ENCODE data around the gene ALDOC.

Gene ALDOC

DNA sequence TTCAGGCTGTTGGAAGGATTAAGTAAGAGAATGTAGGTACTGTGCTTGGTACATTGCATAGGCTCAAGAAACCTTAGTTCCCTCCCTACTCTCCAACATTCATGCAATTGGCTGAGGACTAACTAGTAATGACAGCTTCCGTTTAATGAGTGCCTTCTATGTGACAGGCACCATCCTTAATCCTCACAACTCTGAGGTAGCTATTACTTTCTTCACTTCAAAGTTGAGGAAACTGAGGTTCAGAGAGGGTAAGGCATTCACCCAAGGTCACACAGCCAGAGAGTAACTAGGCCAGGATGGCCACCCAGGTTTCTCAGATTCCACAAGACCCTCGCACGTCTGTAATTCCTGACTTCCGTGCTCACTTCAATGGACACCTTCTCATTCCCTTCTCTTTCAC lies 46.4 kb downstream of the ALDOC start:
- DNase-seq = no peak

DNA sequence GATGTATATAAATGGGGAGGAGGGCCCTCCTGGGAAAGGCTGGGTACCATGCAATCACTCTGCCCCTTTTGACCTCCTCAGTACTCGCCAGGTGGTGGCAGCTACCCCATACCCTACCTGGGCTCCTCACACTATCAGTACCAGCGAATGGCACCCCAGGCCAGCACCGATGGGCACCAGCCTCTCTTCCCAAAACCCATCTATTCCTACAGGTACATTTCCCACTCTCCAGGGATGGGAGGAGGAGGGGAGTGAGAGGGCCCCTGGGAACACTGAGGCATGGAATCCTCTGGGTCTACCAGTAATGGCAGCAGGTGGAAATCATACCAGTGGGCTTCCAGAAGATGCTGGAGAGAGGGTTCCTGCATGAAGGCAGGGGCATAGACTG lies 47.7 kb downstream of the ALDOC start:
- DNase-seq = no peak

DNA sequence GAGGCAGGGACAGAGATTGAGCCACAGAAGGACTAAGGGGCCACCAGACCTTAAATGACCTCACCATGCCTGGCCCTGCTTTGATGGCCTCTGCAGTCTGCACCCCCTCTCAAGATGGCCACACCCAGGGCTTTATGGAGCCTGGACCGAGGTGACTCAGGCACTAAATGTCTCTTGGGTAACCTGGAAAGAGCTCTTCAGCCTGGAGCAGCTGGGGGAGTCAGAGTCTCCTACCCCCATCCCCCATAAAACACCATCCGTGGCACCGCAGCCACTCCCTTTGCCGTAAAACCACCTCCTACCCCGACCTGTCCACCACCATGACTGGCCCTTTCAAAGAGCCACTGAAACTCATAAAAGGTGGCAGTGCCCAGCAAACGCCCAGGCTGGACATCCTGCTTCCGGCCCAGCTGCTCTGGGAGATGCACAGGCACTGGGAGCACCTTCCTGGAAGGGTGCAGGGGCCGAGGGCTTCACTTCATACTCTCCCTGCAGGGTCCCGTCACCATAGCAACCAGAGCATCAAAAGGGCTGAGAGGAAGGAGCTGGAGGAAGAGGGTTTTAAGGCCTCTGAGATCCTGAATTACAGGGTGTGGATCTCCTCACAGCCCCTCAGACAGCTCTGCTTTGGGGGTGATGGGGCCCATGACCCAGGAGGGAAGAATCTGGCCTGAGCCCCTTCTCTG lies 48.2 kb downstream of the ALDOC start:
- no peak for DNase-seq

DNA sequence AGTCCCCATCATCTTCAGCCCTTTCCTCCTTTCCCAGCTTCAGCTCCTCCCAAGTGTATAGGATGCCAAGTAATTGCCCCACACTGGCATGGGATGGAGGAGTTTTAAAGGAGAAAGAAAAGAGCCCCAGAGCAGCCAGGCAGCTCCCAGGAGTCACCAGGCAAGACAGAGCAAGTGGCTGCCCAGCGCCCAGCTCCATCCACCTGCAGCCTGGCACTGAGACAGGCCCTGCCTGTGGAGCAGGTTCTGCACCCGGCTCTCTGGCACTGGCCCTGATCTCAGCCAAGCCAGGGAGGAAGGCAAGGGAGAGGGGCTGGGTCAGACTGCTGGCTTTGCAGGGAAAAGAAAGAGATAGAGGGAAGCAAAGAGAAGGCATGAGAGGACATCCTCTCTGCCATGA lies 48.8 kb downstream of the ALDOC start:
- no peak for DNase-seq

GRCh38 chr17:28527181-28527681 lies 49.5 kb downstream of the ALDOC start:
- no peak for DNase-seq

- DNase-seq = no peak
Observed at GRCh38 chr17:28526381-28526780, 50.3 kb downstream of the ALDOC start.

DNA sequence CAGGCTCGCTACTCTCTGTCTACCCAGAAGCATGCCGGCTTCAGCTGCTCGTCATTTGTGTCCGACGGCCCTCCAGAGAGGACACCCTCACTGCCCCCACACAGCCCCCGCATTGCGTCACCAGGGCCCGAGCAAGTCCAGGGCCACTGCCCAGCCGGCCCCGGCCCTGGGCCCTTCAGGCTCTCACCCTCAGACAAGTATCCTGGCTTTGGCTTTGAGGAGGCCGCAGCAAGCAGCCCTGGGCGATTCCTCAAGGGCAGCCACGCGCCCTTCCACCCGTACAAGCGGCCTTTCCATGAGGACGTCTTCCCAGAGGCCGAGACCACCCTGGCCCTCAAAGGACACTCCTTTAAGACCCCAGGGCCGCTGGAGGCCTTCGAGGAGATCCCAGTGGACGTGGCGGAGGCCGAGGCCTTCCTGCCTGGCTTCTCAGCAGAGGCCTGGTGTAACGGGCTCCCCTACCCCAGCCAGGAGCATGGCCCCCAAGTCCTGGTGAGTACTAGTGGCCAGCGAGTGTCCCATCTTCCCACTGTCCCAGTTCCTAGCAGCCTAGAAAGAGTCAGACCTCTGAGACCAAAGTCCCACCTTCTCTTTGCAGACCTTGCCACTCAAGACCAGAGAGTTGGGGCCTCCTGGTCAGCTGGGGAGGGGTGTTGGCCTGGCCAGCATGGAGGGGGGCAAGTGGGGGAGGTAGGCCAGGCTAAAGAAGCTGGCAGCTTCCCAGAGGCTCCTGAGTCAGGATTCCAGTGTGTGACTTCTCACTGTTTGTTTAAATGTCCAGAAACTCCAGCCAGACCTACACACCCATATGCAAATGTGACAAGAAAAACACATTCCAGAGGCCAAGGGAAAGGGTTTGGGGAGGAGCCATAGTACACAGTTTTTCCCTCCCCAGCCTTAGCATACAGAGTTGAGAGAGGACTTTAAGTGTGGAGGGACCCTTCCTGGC lies 51.9 kb downstream of the ALDOC start:
- DNase-seq = no peak

- DNase-seq = no peak
Observed at GRCh38 chr17:28523876-28524275, 52.8 kb downstream of the ALDOC start.

- no peak for DNase-seq
Observed at GRCh38 chr17:28523186-28523585, 53.5 kb downstream of the ALDOC start.

Data from NCI-H2107 (cell line).